NCI-H1436 treated with DMSO at 0.1 percent for 48 hours (cell line): ENCODE data around the gene IL21R.

Source experiments
- DNase-seq: peaks from one replicate; lab custom pipeline; 2025; lab: John Stamatoyannopoulos, UW

The IL21R gene

GRCh38 chr16:27401768-27402568, at the start of gene IL21R:
Gene IL21R, plus strand, starts transcription at chr16:27402174. Its CDS starts 27,898 bp downstream, at chr16:27430072.
- DNase-seq: no peak

GRCh38 chr16:27353853-27354252, 48.1 kb upstream of the IL21R start:
- no peak for DNase-seq

GRCh38 chr16:27355610-27356009, 46.4 kb upstream of the IL21R start:
- DNase-seq: no peak

- DNase-seq: no peak
Measured at GRCh38 chr16:27356794-27357193, 45.2 kb upstream of the IL21R start.

GRCh38 chr16:27359051-27359450, 42.9 kb upstream of the IL21R start:
- DNase-seq: no peak

- DNase-seq: no peak
Measured at GRCh38 chr16:27359615-27360014, 42.4 kb upstream of the IL21R start.

GRCh38 chr16:27361987-27362386, 40.0 kb upstream of the IL21R start:
- DNase-seq: no peak

GRCh38 chr16:27362570-27363245, 39.3 kb upstream of the IL21R start:
- no peak for DNase-seq

- DNase-seq: no peak
Measured at GRCh38 chr16:27363246-27363632, 38.7 kb upstream of the IL21R start.

- no peak for DNase-seq
Measured at GRCh38 chr16:27363797-27364196, 38.2 kb upstream of the IL21R start.

GRCh38 chr16:27364493-27365141, 37.4 kb upstream of the IL21R start:
- no peak for DNase-seq

- DNase-seq: no peak
Measured at GRCh38 chr16:27365142-27366089, 36.6 kb upstream of the IL21R start.

- no peak for DNase-seq
Measured at GRCh38 chr16:27366687-27367460, 35.1 kb upstream of the IL21R start.

GRCh38 chr16:27367461-27368357, 34.3 kb upstream of the IL21R start:
- DNase-seq: no peak

- no peak for DNase-seq
Measured at GRCh38 chr16:27368358-27368722, 33.6 kb upstream of the IL21R start.

GRCh38 chr16:27369806-27370205, 32.2 kb upstream of the IL21R start:
- no peak for DNase-seq

GRCh38 chr16:27370318-27370717, 31.7 kb upstream of the IL21R start:
- DNase-seq: no peak

GRCh38 chr16:27373312-27373711, 28.7 kb upstream of the IL21R start:
- no peak for DNase-seq

- DNase-seq: no peak
Measured at GRCh38 chr16:27374221-27374803, 27.7 kb upstream of the IL21R start.
